ENCODE data around the gene STXBP6. TPM values are rescaled to one million over a fixed set of nuclear protein-coding genes. Genes with fewer than 3 reads are reported as not detected.

STXBP6 gene
- total and polyA plus RNA-seq, 4 donors: 0.05 to 10.5 (median 2.3) TPM

- DNase-seq: no peak
- no peaks in the 10 kb centered on the region for H3K36me3 ChIP-seq (ENCODE audit: control insufficient read depth in 1 of 2, insufficient read depth in 2 of 2, low read length in 1 of 2)
- ATAC-seq (ENCODE audit: low FRiP score): no peak
- whole genome bisulfite sequencing, 2 donors: 94 to 96% methylated on average over 2 of the region's 2 CpGs
- H3K27ac ChIP-seq (ENCODE audit: low read depth in 1 of 2, low read length in 2 of 2): no peak overlapping the region
- no peak overlapping the region for H3K4me3 ChIP-seq (ENCODE audit: low read length in 2 of 2)
- no peaks in the 10 kb centered on the region for H3K9me3 ChIP-seq (ENCODE audit: control insufficient read depth, low read length)
- H3K27me3 ChIP-seq (ENCODE audit: control insufficient read depth in 1 of 2, insufficient read depth in 2 of 2, low read length in 1 of 2): no peaks in the 10 kb centered on the region
- H3K4me1 ChIP-seq (ENCODE audit: control insufficient read depth in 1 of 2, insufficient read depth in 2 of 2, low read length in 2 of 2): no peaks in the 10 kb centered on the region
- intact Hi-C loops (cut with DNase I): no loop called here
Observed at GRCh38 chr14:24904533-24904932, 145.4 kb downstream of the STXBP6 start.

DNA sequence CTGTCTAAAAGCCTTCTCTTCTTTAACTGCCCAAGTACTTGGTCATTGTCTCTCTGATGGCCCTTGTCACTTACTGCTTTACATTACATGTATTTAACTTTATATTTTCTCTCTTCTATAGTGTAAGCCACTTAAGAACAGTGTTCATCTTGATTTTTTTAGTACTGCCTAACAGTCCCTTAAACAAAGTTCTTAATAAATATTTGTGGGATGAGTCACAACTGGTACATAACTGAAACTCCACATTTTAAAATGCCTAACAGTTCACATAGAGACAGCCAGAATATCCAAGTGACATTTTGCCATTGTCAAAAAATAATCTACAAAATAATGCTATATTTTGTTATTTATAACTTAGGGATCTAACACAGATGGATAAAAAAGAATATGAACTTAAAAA lies 146.6 kb downstream of the STXBP6 start:
- Histone ChIP-seq H3K4me1 (ENCODE audit: control insufficient read depth in 1 of 2, insufficient read depth in 2 of 2, low read length in 2 of 2) (no peaks in the 10 kb centered on the region), H3K27ac (ENCODE audit: low read depth in 1 of 2, low read length in 2 of 2) (no peak overlapping the region), H3K9me3 (ENCODE audit: control insufficient read depth, low read length) (no peaks in the 10 kb centered on the region), H3K27me3 (ENCODE audit: control insufficient read depth in 1 of 2, insufficient read depth in 2 of 2, low read length in 1 of 2) (no peaks in the 10 kb centered on the region), H3K36me3 (ENCODE audit: control insufficient read depth in 1 of 2, insufficient read depth in 2 of 2, low read length in 1 of 2) (no peaks in the 10 kb centered on the region), H3K4me3 (ENCODE audit: low read length in 2 of 2) (no peak overlapping the region)
- DNase-seq (no peak), ATAC-seq (ENCODE audit: low FRiP score) (no peak)
- intact Hi-C loops (cut with DNase I): no loop called here

- Histone ChIP-seq H3K4me3 (ENCODE audit: low read length in 2 of 2) (no peak overlapping the region), H3K4me1 (ENCODE audit: control insufficient read depth in 1 of 2, insufficient read depth in 2 of 2, low read length in 2 of 2) (no peaks in the 10 kb centered on the region), H3K9me3 (ENCODE audit: control insufficient read depth, low read length) (no peaks in the 10 kb centered on the region), H3K27ac (ENCODE audit: low read depth in 1 of 2, low read length in 2 of 2) (no peak overlapping the region), H3K36me3 (ENCODE audit: control insufficient read depth in 1 of 2, insufficient read depth in 2 of 2, low read length in 1 of 2) (no peaks in the 10 kb centered on the region), H3K27me3 (ENCODE audit: control insufficient read depth in 1 of 2, insufficient read depth in 2 of 2, low read length in 1 of 2) (no peaks in the 10 kb centered on the region)
- intact Hi-C loops (cut with DNase I): no loop called here
- 23 to 24% methylated on average over 6 of the region's 6 CpGs for WGBS, 2 donors
- DNase-seq: no peak
- ATAC-seq (ENCODE audit: low FRiP score): peak; percentile 67
Observed at GRCh38 chr14:24900269-24901100, 149.5 kb downstream of the STXBP6 start.

DNA sequence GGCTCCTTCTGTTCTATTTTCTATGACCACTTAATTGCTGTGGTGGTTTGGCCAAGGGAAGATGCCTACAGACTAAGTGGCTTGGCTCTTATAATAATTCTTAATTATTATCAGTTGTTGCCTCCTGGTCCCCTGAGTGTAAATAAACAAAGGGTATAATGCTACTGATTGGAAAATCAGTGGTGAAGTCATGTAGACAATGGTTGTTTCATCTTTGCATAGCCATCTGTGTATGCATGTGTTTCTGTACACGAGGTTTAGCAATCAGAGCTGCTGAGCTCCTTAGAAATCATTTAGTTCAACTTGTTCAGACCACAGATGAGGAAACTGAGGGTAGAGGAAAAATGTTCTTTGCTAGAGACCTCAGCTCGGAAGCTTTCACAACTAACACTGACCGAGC lies 152.2 kb downstream of the STXBP6 start:
- ATAC-seq (ENCODE audit: low FRiP score): no peak

DNA sequence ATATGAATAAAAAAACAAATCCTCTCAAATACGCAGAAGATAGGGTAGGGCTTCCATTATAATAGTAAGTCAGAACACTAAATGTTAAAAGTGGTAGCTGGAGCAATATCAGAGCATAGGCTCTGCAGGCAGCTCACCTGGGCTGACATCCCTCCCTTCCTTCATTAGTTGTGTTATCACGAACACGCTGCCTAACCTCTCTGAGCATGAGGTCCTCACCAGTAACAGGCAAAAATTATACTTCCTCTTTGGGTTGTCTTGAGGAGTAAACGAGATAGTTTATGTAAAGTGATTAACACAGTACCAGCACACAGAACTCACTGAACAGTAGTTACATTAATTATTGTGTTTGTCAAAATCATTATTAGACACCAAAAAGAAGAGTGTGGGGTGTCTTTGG lies 154.3 kb downstream of the STXBP6 start:
- Histone ChIP-seq H3K27me3 (ENCODE audit: control insufficient read depth in 1 of 2, insufficient read depth in 2 of 2, low read length in 1 of 2) (no peaks in the 10 kb centered on the region), H3K36me3 (ENCODE audit: control insufficient read depth in 1 of 2, insufficient read depth in 2 of 2, low read length in 1 of 2) (no peaks in the 10 kb centered on the region), H3K9me3 (ENCODE audit: control insufficient read depth, low read length) (no peaks in the 10 kb centered on the region), H3K4me3 (ENCODE audit: low read length in 2 of 2) (no peak overlapping the region), H3K27ac (ENCODE audit: low read depth in 1 of 2, low read length in 2 of 2) (no peak overlapping the region), H3K4me1 (ENCODE audit: control insufficient read depth in 1 of 2, insufficient read depth in 2 of 2, low read length in 2 of 2) (no peaks in the 10 kb centered on the region)
- DNase-seq: no peak
- WGBS, 2 donors: 49 to 66% methylated on average over 4 of the region's 4 CpGs
- ATAC-seq (ENCODE audit: low FRiP score): no peak
- intact Hi-C loops (cut with DNase I): no loop called here

More for the DNA sequence above, 152.2 kb downstream of the STXBP6 start:
- Histone ChIP-seq H3K4me3 (ENCODE audit: low read length in 2 of 2) (no peak overlapping the region), H3K27me3 (ENCODE audit: control insufficient read depth in 1 of 2, insufficient read depth in 2 of 2, low read length in 1 of 2) (no peaks in the 10 kb centered on the region), H3K36me3 (ENCODE audit: control insufficient read depth in 1 of 2, insufficient read depth in 2 of 2, low read length in 1 of 2) (no peaks in the 10 kb centered on the region), H3K27ac (ENCODE audit: low read depth in 1 of 2, low read length in 2 of 2) (no peak overlapping the region), H3K9me3 (ENCODE audit: control insufficient read depth, low read length) (no peaks in the 10 kb centered on the region), H3K4me1 (ENCODE audit: control insufficient read depth in 1 of 2, insufficient read depth in 2 of 2, low read length in 2 of 2) (no peaks in the 10 kb centered on the region)
- WGBS, 2 donors: 91 to 93% methylated on average over 3 of the region's 3 CpGs
- DNase-seq: no peak
- intact Hi-C loops (cut with DNase I): no loop called here

DNA sequence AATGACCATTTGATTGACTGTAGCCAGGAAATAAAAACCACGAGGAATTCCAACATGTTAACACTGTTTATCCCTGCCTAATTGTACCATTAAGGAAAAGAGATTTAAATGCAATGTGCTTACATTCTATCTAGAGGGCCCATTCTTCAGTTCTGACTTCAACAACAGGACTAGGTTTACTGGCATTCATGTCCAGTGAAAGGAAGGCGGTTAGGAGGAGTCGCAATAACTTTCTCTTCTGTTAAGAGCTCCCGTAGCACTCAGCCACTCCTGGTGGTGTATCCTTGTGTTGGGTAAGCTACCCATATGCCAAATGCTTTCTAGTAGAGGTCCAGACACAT lies 154.7 kb downstream of the STXBP6 start:
- DNase-seq (no peak), ATAC-seq (ENCODE audit: low FRiP score) (peak; percentile 16)
- Histone ChIP-seq H3K27me3 (ENCODE audit: control insufficient read depth in 1 of 2, insufficient read depth in 2 of 2, low read length in 1 of 2) (no peaks in the 10 kb centered on the region), H3K4me1 (ENCODE audit: control insufficient read depth in 1 of 2, insufficient read depth in 2 of 2, low read length in 2 of 2) (no peaks in the 10 kb centered on the region), H3K4me3 (ENCODE audit: low read length in 2 of 2) (no peak overlapping the region), H3K9me3 (ENCODE audit: control insufficient read depth, low read length) (no peaks in the 10 kb centered on the region), H3K27ac (ENCODE audit: low read depth in 1 of 2, low read length in 2 of 2) (no peak overlapping the region), H3K36me3 (ENCODE audit: control insufficient read depth in 1 of 2, insufficient read depth in 2 of 2, low read length in 1 of 2) (no peaks in the 10 kb centered on the region)
- 45% methylated on average over 4 of the region's 4 CpGs for WGBS, 2 donors
- intact Hi-C loops (cut with DNase I): no loop called here

DNA sequence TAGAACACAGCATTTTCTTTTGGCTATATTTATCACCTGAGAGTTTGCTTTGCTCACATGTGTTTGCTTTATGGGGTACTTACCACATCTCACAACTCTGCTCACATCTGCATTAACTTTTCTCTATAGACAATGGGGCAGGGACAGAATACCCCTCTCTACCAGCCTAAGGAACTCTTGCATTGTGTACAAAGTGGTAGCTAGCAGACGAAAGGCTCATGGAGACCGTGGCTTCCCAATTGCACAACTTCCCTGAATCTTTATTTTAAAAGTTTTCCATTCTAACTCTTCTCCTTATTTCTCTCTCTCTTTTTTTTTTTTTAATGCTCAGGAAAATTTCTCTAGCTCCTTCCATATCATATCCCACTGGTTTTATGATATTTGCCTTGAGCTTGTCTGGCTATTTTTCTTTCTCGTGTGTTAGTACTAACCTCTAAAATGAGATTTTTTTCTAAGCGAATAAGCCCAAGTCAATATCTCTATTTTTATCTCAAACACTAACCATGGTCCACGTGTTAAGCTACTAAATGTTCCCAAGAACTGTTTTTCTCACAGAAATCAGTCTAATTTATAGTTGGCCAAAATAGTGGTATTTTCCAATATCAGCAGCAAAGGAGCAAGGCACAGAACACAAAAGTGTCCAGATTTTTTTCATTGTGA lies 155.2 kb downstream of the STXBP6 start:
- H3K9me3 ChIP-seq (ENCODE audit: control insufficient read depth, low read length): peaks cover 3% of the 10 kb centered on the region
- no peaks in the 10 kb centered on the region for H3K36me3 ChIP-seq (ENCODE audit: control insufficient read depth in 1 of 2, insufficient read depth in 2 of 2, low read length in 1 of 2)
- H3K4me3 ChIP-seq (ENCODE audit: low read length in 2 of 2): no peak overlapping the region
- WGBS, 2 donors: 23 to 31% methylated on average over 5 of the region's 5 CpGs
- H3K27ac ChIP-seq (ENCODE audit: low read depth in 1 of 2, low read length in 2 of 2): no peak overlapping the region
- no peaks in the 10 kb centered on the region for H3K27me3 ChIP-seq (ENCODE audit: control insufficient read depth in 1 of 2, insufficient read depth in 2 of 2, low read length in 1 of 2)
- ATAC-seq (ENCODE audit: low FRiP score) (peak; percentile 13), DNase-seq (no peak)
- no peaks in the 10 kb centered on the region for H3K4me1 ChIP-seq (ENCODE audit: control insufficient read depth in 1 of 2, insufficient read depth in 2 of 2, low read length in 2 of 2)
- intact Hi-C loops (cut with DNase I): no loop called here

- DNase-seq (no peak), ATAC-seq (ENCODE audit: low FRiP score) (no peak)
- H3K36me3 ChIP-seq (ENCODE audit: control insufficient read depth in 1 of 2, insufficient read depth in 2 of 2, low read length in 1 of 2): no peaks in the 10 kb centered on the region
- H3K4me3 ChIP-seq (ENCODE audit: low read length in 2 of 2): no peak overlapping the region
- intact Hi-C loops (cut with DNase I): no loop called here
- no peaks in the 10 kb centered on the region for H3K4me1 ChIP-seq (ENCODE audit: control insufficient read depth in 1 of 2, insufficient read depth in 2 of 2, low read length in 2 of 2)
- no peak overlapping the region for H3K27ac ChIP-seq (ENCODE audit: low read depth in 1 of 2, low read length in 2 of 2)
- peaks cover 3% of the 10 kb centered on the region for H3K9me3 ChIP-seq (ENCODE audit: control insufficient read depth, low read length)
- 67 to 78% methylated on average over 6 of the region's 6 CpGs for WGBS, 2 donors
- no peaks in the 10 kb centered on the region for H3K27me3 ChIP-seq (ENCODE audit: control insufficient read depth in 1 of 2, insufficient read depth in 2 of 2, low read length in 1 of 2)
Observed at GRCh38 chr14:24892497-24893051, 157.4 kb downstream of the STXBP6 start.

- ATAC-seq (ENCODE audit: low FRiP score): no peak
- H3K27ac ChIP-seq (ENCODE audit: low read depth in 1 of 2, low read length in 2 of 2): no peak overlapping the region
- no peaks in the 10 kb centered on the region for H3K36me3 ChIP-seq (ENCODE audit: control insufficient read depth in 1 of 2, insufficient read depth in 2 of 2, low read length in 1 of 2)
- intact Hi-C loops (cut with DNase I): no loop called here
- no peaks in the 10 kb centered on the region for H3K27me3 ChIP-seq (ENCODE audit: control insufficient read depth in 1 of 2, insufficient read depth in 2 of 2, low read length in 1 of 2)
- H3K4me1 ChIP-seq (ENCODE audit: control insufficient read depth in 1 of 2, insufficient read depth in 2 of 2, low read length in 2 of 2): no peaks in the 10 kb centered on the region
- DNase-seq: no peak
- 68 to 79% methylated on average over 1 of the region's 1 CpG for WGBS, 2 donors
- H3K9me3 ChIP-seq (ENCODE audit: control insufficient read depth, low read length): peaks cover 3% of the 10 kb centered on the region
- H3K4me3 ChIP-seq (ENCODE audit: low read length in 2 of 2): no peak overlapping the region
Observed at GRCh38 chr14:24891987-24892496, 157.9 kb downstream of the STXBP6 start.
